HG03378 (cell line): Measurements from ENCODE around the gene RHOB.

Experiments used
- ATAC-seq: cut with Tn5 transposase; IDR thresholded peaks from one replicate; pipeline ENCODE4 v1.9.1; 2021; ENCODE audit warnings: mild to moderate bottlenecking, moderate library complexity; ENCODE audit not compliant: unreplicated experiment

RHOB gene

GRCh38 chr2:20472569-20472968 is 25.7 kb downstream of the RHOB start:
- no peak for ATAC-seq

GRCh38 chr2:20473128-20473527 is 26.3 kb downstream of the RHOB start:
- ATAC-seq = no peak

GRCh38 chr2:20474757-20475566 is 28.1 kb downstream of the RHOB start:
- ATAC-seq = no peak

- ATAC-seq = no peak
Observed at GRCh38 chr2:20475567-20475952, 28.7 kb downstream of the RHOB start.

GRCh38 chr2:20476481-20476880 is 29.6 kb downstream of the RHOB start:
- no peak for ATAC-seq

GRCh38 chr2:20476950-20477349 is 30.1 kb downstream of the RHOB start:
- ATAC-seq = no peak

- ATAC-seq = no peak
Observed at GRCh38 chr2:20478961-20479360, 32.1 kb downstream of the RHOB start.

GRCh38 chr2:20479835-20480234 is 33.0 kb downstream of the RHOB start:
- no peak for ATAC-seq

- no peak for ATAC-seq
Observed at GRCh38 chr2:20480913-20481312, 34.0 kb downstream of the RHOB start.

GRCh38 chr2:20481798-20482405 is 35.0 kb downstream of the RHOB start:
- no peak for ATAC-seq

GRCh38 chr2:20482725-20483124 is 35.9 kb downstream of the RHOB start:
- no peak for ATAC-seq

GRCh38 chr2:20483194-20483895 is 36.5 kb downstream of the RHOB start:
- no peak for ATAC-seq

- ATAC-seq = no peak
Observed at GRCh38 chr2:20484034-20484617, 37.3 kb downstream of the RHOB start.

GRCh38 chr2:20484810-20485611 is 38.1 kb downstream of the RHOB start:
- no peak for ATAC-seq

- no peak for ATAC-seq
Observed at GRCh38 chr2:20485612-20486388, 38.9 kb downstream of the RHOB start.

- ATAC-seq = no peak
Observed at GRCh38 chr2:20486571-20486970, 39.7 kb downstream of the RHOB start.

- ATAC-seq = no peak
Observed at GRCh38 chr2:20487030-20487391, 40.1 kb downstream of the RHOB start.

- no peak for ATAC-seq
Observed at GRCh38 chr2:20487392-20488174, 40.7 kb downstream of the RHOB start.

GRCh38 chr2:20488201-20488641 is 41.3 kb downstream of the RHOB start:
- no peak for ATAC-seq
